OCI-LY7 (cell line): ENCODE results near the gene DIP2C.

Experiments
- EZH2phosphoT487 ChIP-seq: fragments of 200-600 bp; sonication (generic); IDR thresholded peaks from 2 replicates; pipeline ENCODE4 v1.6.1; 2018; ENCODE audit warnings: low read depth, borderline replicate concordance, mild to moderate bottlenecking, mixed run types, antibody characterized with exemption, low read length, moderate library complexity, mixed read lengths
- TF ChIP-seq, protein P1 (sequence below): fragments of 200-600 bp; sonication (generic); conservative IDR thresholded peaks from 2 replicates; pipeline ENCODE4 v1.5.1; 2014; ENCODE audit warnings: mild to moderate bottlenecking, antibody characterized with exemption, low read length, moderate library complexity, mixed read lengths

DNA sequence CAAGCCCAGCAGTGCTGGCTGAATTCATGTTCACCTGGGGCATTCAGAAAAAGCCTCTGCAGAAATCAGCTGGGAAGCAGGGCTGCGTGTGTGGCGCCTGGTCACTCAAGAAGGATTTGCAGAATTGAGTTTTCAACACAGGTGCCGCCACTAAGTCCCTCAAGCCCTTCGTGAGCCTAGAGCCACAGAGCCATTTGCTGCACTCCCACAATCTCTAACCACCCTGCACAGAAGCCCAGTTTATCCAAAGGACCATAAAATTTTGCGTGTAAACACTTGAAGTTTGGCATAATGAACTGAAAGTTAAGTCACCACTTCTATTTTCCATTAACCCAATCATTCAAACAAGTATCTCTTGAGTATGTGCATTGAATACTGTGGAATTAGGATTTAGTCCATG, 136.2 kb downstream of the DIP2C start:
- TF ChIP-seq, protein P1, sequence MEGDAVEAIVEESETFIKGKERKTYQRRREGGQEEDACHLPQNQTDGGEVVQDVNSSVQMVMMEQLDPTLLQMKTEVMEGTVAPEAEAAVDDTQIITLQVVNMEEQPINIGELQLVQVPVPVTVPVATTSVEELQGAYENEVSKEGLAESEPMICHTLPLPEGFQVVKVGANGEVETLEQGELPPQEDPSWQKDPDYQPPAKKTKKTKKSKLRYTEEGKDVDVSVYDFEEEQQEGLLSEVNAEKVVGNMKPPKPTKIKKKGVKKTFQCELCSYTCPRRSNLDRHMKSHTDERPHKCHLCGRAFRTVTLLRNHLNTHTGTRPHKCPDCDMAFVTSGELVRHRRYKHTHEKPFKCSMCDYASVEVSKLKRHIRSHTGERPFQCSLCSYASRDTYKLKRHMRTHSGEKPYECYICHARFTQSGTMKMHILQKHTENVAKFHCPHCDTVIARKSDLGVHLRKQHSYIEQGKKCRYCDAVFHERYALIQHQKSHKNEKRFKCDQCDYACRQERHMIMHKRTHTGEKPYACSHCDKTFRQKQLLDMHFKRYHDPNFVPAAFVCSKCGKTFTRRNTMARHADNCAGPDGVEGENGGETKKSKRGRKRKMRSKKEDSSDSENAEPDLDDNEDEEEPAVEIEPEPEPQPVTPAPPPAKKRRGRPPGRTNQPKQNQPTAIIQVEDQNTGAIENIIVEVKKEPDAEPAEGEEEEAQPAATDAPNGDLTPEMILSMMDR, result no peak
- TF ChIP-seq EZH2phosphoT487, result no peak
